Kidney epithelial cell (primary cell): ENCODE measurements around the gene CYP2W1. TPM values are rescaled to one million over a fixed set of nuclear protein-coding genes. Genes with fewer than 3 reads are reported as not detected.
A peak's percentile ranks its signal among the peaks of the same experiment; 100 is the strongest.

Experiments used
- DNase-seq: peaks from one replicate; pipeline ENCODE4 v3.0.0-alpha.2; 2010; ENCODE audit warnings: low read depth
- H3K27me3 ChIP-seq: 2 replicates; pipeline ENCODE4 v1.6.0; 2011; ENCODE audit warnings: low read length; ENCODE audit not compliant: control insufficient read depth, insufficient read depth
- H3K36me3 ChIP-seq: 2 replicates; pipeline ENCODE4 v1.5.1; 2011; ENCODE audit warnings: low read length; ENCODE audit not compliant: control insufficient read depth, insufficient read depth
- H3K4me3 ChIP-seq: 2 replicates; pipeline ENCODE4 v1.5.1; 2011; ENCODE audit warnings: low read depth, mild to moderate bottlenecking, control low read depth, low read length
- total RNA-seq: library from RNA; depleted of rRNA; stranded (reverse); fragments of >200 nt; gene quantifications from 2 replicates; pipeline ENCODE4 v1.2.3, GENCODE V29; 2015
- TF ChIP-seq, protein P1 (sequence below): IDR thresholded peaks from 2 replicates; pipeline ENCODE4 v1.5.1; 2011; ENCODE audit warnings: mild to moderate bottlenecking, moderate library complexity, low read length, control low read depth, inconsistent platforms; ENCODE audit not compliant: insufficient read depth, poor library complexity, severe bottlenecking

Gene CYP2W1
- total RNA-seq, 1 donor from 2014 or later, result not detected

GRCh38 chr7:992709-993607, 10.0 kb downstream of the CYP2W1 start:
- peak; percentile 75 for DNase-seq
- peaks cover 6% of the 10 kb centered on the region for H3K27me3 ChIP-seq
- peaks cover 2% of the 10 kb centered on the region for H3K36me3 ChIP-seq
- TF ChIP-seq, protein P1, sequence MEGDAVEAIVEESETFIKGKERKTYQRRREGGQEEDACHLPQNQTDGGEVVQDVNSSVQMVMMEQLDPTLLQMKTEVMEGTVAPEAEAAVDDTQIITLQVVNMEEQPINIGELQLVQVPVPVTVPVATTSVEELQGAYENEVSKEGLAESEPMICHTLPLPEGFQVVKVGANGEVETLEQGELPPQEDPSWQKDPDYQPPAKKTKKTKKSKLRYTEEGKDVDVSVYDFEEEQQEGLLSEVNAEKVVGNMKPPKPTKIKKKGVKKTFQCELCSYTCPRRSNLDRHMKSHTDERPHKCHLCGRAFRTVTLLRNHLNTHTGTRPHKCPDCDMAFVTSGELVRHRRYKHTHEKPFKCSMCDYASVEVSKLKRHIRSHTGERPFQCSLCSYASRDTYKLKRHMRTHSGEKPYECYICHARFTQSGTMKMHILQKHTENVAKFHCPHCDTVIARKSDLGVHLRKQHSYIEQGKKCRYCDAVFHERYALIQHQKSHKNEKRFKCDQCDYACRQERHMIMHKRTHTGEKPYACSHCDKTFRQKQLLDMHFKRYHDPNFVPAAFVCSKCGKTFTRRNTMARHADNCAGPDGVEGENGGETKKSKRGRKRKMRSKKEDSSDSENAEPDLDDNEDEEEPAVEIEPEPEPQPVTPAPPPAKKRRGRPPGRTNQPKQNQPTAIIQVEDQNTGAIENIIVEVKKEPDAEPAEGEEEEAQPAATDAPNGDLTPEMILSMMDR, result peak; percentile 100
- no peak overlapping the region for H3K4me3 ChIP-seq

- Histone ChIP-seq H3K4me3 (no peak overlapping the region), H3K36me3 (peaks cover 2% of the 10 kb centered on the region), H3K27me3 (peaks cover 6% of the 10 kb centered on the region)
- TF ChIP-seq, protein P1, result no peak
- DNase-seq, result no peak
These were observed 11.8 kb downstream of the CYP2W1 start for GRCh38 chr7:994592-995308.

- Histone ChIP-seq H3K4me3 (no peak overlapping the region), H3K27me3 (peaks cover 5% of the 10 kb centered on the region), H3K36me3 (peaks cover 2% of the 10 kb centered on the region)
- no peak for DNase-seq
- TF ChIP-seq, protein P1, result no peak
These were observed 12.6 kb downstream of the CYP2W1 start for GRCh38 chr7:995571-995970.

DNA sequence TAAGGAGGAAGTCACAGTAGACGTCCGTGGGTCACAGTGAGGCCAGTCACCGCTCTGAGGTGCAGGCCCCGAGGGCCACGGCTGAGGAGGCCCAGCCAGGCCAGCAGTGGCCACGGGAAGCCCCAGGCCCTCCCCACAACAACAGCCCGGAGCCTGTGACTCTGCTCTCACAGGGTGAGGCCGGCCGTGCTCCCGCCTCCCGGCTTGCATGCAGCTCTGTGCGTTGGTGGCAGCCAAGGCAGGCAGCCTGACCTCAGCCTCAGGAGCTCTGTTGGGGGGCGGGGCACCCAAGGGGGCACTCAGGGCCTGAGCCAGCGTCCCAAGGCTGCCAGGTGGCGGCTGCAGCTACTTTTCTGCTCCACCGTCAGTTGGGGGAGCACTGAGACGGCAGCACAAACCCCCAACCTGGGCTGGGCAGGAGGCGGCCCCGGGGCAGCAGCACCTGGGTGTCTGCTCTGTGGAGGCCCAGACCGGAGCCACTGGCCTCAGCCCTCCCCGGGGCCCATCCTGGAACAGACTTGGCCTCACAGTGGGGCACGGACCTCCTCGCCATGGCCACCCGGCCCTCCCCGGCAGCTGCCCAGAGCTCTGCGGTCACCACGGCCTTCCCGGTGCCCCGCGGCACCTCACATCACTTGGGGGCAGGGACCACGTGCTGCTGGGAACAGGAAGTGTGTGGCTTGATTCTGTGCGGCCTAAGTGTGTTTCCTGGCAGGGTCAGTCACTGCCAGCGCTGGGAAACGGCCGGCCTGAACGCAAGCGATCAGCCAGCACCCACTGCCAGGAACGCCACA, 13.3 kb downstream of the CYP2W1 start:
- peaks cover 2% of the 10 kb centered on the region for H3K36me3 ChIP-seq
- H3K27me3 ChIP-seq, result no peaks in the 10 kb centered on the region
- DNase-seq, result no peak
- TF ChIP-seq, protein P1, result no peak
- H3K4me3 ChIP-seq, result no peak overlapping the region

DNA sequence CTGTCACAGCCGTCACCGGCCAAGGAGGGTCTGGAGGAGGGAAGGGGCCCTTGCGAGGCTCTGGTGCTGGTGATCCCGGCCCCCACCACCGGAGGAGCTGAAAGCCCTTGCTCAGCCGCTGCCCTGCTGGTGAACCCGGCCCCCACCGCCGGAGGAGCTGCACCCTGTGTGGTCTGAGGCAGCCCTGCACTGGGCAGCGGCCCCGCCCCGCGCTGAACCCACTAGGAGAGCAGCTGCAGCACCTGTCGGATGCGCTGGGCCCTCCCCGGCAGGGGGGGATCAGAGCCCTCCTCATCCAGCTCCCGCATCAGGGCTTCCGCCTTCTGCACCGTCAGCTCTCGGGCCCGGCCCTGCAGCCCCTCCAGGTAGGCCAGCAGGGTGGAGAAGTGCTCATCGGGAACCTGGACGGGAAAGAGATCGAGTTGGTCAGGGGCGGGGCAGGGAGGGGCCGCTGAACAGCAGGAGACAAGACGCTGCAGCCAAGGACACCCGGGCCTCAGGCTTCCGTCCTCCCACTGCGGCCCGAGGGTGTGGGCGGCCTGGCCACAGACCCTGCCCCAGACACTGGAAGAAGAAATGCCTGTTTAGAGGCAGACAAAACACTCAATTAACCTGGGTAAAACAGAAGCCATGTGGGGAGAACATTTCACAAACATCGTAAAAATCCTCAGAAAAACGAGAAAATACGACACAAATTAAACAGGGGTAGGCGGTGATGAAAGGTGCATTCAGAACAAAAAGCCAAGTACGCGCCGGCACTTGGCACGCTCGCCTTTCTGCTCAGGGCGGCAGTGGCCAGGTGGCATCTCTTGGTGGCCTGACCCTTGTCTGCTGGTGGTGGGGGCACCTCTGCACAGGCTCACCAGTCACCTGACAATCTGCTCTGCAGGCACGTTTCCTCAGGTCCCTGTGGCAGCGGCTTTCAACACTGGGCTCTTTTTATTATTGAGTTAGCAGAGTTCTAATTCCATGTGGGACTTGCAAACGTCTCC, 14.7 kb downstream of the CYP2W1 start:
- H3K4me3 ChIP-seq, result no peak overlapping the region
- TF ChIP-seq, protein P1, result peak; percentile 2
- H3K36me3 ChIP-seq, result peaks cover 2% of the 10 kb centered on the region
- no peaks in the 10 kb centered on the region for H3K27me3 ChIP-seq
- DNase-seq, result no peak
